Breast epithelium (tissue), 4 donors: Measurements from ENCODE around the gene PANX1. TPM values are rescaled to one million over a fixed set of nuclear protein-coding genes. Genes with fewer than 3 reads are reported as not detected.

Experiments
- DNase-seq, 2 donors: peaks; one replicate each; pipeline ENCODE4 v3.0.0-alpha.2; 2019; ENCODE audit warnings: low spot score in 2 of 2
- H3K27ac ChIP-seq, 2 donors: fragments of 200-600 bp; sonication (generic) in 1 of 2; one replicate each; pipeline ENCODE4 v1.5.1; 2016 to 2019; ENCODE audit warnings: mild to moderate bottlenecking in 1 of 2
- H3K27me3 ChIP-seq, 2 donors: fragments of 200-600 bp; sonication (generic) in 1 of 2; one replicate each; pipeline versions ENCODE4 v1.5.1 to v1.6.0; 2017 to 2019; ENCODE audit warnings: control low read depth in 1 of 2, mild to moderate bottlenecking in 1 of 2
- H3K36me3 ChIP-seq: fragments of 200-600 bp; one replicate; pipeline ENCODE4 v1.5.1; 2019
- H3K4me1 ChIP-seq, 2 donors: fragments of 200-600 bp; sonication (generic); one replicate each; pipeline ENCODE4 v1.5.1; 2016 to 2019; ENCODE audit warnings: control low read depth in 1 of 2
- H3K4me3 ChIP-seq, 3 donors: fragments of 200-600 bp; sonication (generic); 1 replicate in 2 of 3; 2 replicates in 1 of 3; pipeline ENCODE4 v1.5.1; 2016 to 2019; ENCODE audit warnings: mild to moderate bottlenecking in 3 of 3, moderate library complexity in 2 of 3
- H3K9me3 ChIP-seq, 2 donors: fragments of 200-600 bp; sonication (generic) in 1 of 2; one replicate each; pipeline ENCODE4 v1.5.1; 2016 to 2019; ENCODE audit warnings: control low read depth in 1 of 2
- POLR2A ChIP-seq: fragments of 450-650 bp; IDR thresholded peaks from one replicate; pipeline ENCODE4 v1.6.1; 2016; ENCODE audit warnings: antibody characterized with exemption, mild to moderate bottlenecking, moderate library complexity
- POLR2AphosphoS5 ChIP-seq, 3 donors: sonication (generic); formaldehyde crosslinking; IDR thresholded peaks; one replicate each; pipeline ENCODE4 v1.6.1; 2017; ENCODE audit warnings: antibody characterized with exemption in 3 of 3
- intact Hi-C: fragments of 100-400 bp; cut with DNase I; formaldehyde crosslinking; loops from one replicate; pipeline ENCODE4 v1.15.1; 2023; ENCODE audit warnings: low total_unique reads
- total RNA-seq, 3 donors: library from RNA; depleted of rRNA; stranded (reverse); fragments of >200 nt; gene quantifications; one replicate each; pipeline ENCODE4 v1.1.0, GENCODE V29; 2016
- TF ChIP-seq, protein P1 (sequence below), 3 donors: fragments of 450-650 bp; IDR thresholded peaks; one replicate each; pipeline ENCODE4 v1.5.1; 2016 to 2017; ENCODE audit warnings: antibody characterized with exemption in 3 of 3, mild to moderate bottlenecking in 3 of 3, moderate library complexity in 3 of 3

The PANX1 gene
- total RNA-seq, 3 donors from 2014 or later = 16.7 to 20.3 (median 17.7) TPM

- TF ChIP-seq POLR2AphosphoS5 (IDR thresholded peaks at IDR 0.05) = no peak
- no peak for TF ChIP-seq POLR2A
- TF ChIP-seq, protein P1, sequence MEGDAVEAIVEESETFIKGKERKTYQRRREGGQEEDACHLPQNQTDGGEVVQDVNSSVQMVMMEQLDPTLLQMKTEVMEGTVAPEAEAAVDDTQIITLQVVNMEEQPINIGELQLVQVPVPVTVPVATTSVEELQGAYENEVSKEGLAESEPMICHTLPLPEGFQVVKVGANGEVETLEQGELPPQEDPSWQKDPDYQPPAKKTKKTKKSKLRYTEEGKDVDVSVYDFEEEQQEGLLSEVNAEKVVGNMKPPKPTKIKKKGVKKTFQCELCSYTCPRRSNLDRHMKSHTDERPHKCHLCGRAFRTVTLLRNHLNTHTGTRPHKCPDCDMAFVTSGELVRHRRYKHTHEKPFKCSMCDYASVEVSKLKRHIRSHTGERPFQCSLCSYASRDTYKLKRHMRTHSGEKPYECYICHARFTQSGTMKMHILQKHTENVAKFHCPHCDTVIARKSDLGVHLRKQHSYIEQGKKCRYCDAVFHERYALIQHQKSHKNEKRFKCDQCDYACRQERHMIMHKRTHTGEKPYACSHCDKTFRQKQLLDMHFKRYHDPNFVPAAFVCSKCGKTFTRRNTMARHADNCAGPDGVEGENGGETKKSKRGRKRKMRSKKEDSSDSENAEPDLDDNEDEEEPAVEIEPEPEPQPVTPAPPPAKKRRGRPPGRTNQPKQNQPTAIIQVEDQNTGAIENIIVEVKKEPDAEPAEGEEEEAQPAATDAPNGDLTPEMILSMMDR (IDR thresholded peaks at IDR 0.05) = no peak
- no peak overlapping the region for H3K27ac ChIP-seq
- no peak overlapping the region for H3K4me3 ChIP-seq
- no peaks in the 10 kb centered on the region for H3K4me1 ChIP-seq
- H3K36me3 ChIP-seq = no peaks in the 10 kb centered on the region
- no peak for DNase-seq
- no peaks in the 10 kb centered on the region for H3K9me3 ChIP-seq
- H3K27me3 ChIP-seq = no peaks in the 10 kb centered on the region
- intact Hi-C loops = no loop called here
These were observed 72.4 kb downstream of the PANX1 start for GRCh38 chr11:94201004-94201465.

DNA sequence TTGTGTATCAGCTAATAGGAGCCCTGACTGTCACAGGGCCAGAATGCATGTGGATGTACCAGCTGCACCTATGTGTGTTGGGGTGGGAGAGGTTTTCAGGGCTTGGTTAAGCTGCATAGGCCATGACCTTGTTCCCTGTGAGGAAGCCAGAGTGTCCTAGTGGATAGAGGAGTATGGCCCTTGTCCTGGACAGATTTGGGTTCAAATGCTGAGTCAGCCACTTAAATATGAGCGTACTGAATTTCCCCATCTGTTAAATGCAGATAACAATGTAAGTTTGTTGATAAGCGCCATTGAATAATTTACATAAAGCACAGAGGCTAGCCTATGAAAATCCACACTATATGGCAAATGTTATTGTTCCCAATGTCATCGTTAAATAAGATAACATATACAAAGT lies 74.4 kb downstream of the PANX1 start:
- DNase-seq = no peak
- peaks cover 0 to 8% of the 10 kb centered on the region in 2 donors for H3K9me3 ChIP-seq
- no peak overlapping the region for H3K4me3 ChIP-seq
- no peaks in the 10 kb centered on the region for H3K36me3 ChIP-seq
- intact Hi-C loops = no loop called here
- no peaks in the 10 kb centered on the region for H3K27me3 ChIP-seq
- TF ChIP-seq, protein P1 (IDR thresholded peaks at IDR 0.05) = no peak
- TF ChIP-seq POLR2AphosphoS5 (IDR thresholded peaks at IDR 0.05) (no peak), POLR2A (no peak)
- no peaks in the 10 kb centered on the region for H3K4me1 ChIP-seq
- no peak overlapping the region for H3K27ac ChIP-seq

GRCh38 chr11:94211261-94211830 lies 82.7 kb downstream of the PANX1 start:
- intact Hi-C loops = no loop called here
- Histone ChIP-seq H3K4me1 (no peaks in the 10 kb centered on the region), H3K27ac (no peak overlapping the region), H3K4me3 (no peak overlapping the region), H3K27me3 (no peaks in the 10 kb centered on the region), H3K9me3 (peaks cover 0 to 8% of the 10 kb centered on the region in 2 donors), H3K36me3 (no peaks in the 10 kb centered on the region)
- TF ChIP-seq POLR2AphosphoS5 (IDR thresholded peaks at IDR 0.05) = no peak
- TF ChIP-seq POLR2A = no peak
- TF ChIP-seq, protein P1 (IDR thresholded peaks at IDR 0.05) = no peak
- no peak for DNase-seq

DNA sequence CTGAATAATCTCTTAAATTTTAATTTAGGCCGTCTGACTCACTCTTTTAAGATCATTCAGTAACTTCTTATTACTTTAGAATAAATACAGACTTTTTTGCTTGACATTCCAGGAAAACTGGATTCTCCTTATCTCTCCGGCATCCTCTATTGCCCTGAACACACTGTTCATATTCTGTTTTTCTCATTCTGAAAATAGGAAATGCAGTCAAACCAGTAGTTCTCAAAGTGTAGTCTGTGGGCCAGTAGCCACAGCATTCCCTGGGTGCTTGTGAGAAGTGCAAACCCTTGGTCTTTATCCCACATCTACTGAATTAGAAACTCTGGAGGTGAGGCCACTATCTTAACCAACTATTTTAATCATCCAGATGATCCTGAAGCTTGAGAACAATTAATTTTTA lies 84.3 kb downstream of the PANX1 start:
- intact Hi-C loops = no loop called here
- no peaks in the 10 kb centered on the region for H3K4me1 ChIP-seq
- H3K9me3 ChIP-seq = no peaks in the 10 kb centered on the region
- DNase-seq = no peak
- H3K27me3 ChIP-seq = no peaks in the 10 kb centered on the region
- H3K27ac ChIP-seq = no peak overlapping the region
- H3K36me3 ChIP-seq = no peaks in the 10 kb centered on the region
- H3K4me3 ChIP-seq = no peak overlapping the region
- TF ChIP-seq POLR2A (no peak), POLR2AphosphoS5 (IDR thresholded peaks at IDR 0.05) (no peak)
- TF ChIP-seq, protein P1 (IDR thresholded peaks at IDR 0.05) = no peak

DNA sequence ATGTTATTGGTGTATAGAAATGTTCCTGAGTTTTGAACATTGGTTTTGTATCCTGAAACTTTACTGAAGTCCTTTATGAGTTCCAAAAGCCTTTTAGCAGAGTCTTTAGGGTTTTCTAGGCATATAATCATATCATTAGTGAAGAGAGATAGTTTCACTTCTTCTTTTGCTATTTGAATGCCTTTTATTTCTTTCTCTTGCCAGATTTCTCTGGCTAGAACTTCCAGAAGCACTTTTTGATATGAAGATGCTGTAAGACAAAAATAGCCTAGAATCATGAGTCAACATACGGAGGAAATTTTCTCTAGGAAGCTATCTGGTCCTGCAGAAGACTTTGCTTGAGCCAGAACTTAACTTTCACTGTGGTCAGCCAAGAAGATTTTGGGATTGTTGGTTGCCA lies 89.1 kb downstream of the PANX1 start:
- TF ChIP-seq POLR2AphosphoS5 (IDR thresholded peaks at IDR 0.05) (no peak), POLR2A (no peak)
- TF ChIP-seq, protein P1 (IDR thresholded peaks at IDR 0.05) = no peak
- Histone ChIP-seq H3K27ac (no peak overlapping the region), H3K27me3 (no peaks in the 10 kb centered on the region), H3K4me3 (no peak overlapping the region), H3K9me3 (peaks cover 18 to 23% of the 10 kb centered on the region in 2 donors), H3K4me1 (no peaks in the 10 kb centered on the region), H3K36me3 (no peaks in the 10 kb centered on the region)
- DNase-seq = no peak
- intact Hi-C loops = no loop called here
